ENCODE measurements around the gene KPNA1. TPM values are rescaled to one million over a fixed set of nuclear protein-coding genes. Genes with fewer than 3 reads are reported as not detected.
A peak's percentile ranks its signal among the peaks of the same experiment; 100 is the strongest.

Gene KPNA1
- total RNA-seq, 1 experiment from 2014 or later: 118 TPM

DNA sequence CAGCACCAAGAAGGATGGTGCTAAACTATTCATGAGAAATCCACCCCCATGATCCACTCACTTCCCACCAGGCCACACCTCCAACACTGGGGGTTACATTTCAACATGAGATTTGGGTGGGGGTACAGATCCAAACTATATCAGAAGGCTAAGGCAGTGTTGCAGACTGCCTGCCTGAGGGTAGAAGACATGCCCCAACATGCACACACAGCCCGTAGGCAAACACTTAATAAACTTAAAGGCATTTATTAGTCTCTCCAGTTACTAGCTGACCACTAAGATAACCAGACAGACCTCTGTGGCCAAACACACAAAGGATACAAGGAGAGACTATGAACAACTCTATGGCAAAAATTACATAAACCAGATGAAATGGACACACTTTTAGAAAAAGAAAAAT, 120.6 kb downstream of the KPNA1 start:
- no peaks in the 10 kb centered on the region for H3K36me3 ChIP-seq (ENCODE audit: control insufficient read depth, insufficient read depth, low read length)
- TF ChIP-seq SIN3A (IDR thresholded peaks at IDR 0.05; ENCODE audit: borderline replicate concordance, insufficient read depth, low read depth, low read length): no peak
- TF ChIP-seq POLR2AphosphoS5 (IDR thresholded peaks at IDR 0.05; ENCODE audit: low read depth, low read length): no peak
- TF ChIP-seq, protein P1, sequence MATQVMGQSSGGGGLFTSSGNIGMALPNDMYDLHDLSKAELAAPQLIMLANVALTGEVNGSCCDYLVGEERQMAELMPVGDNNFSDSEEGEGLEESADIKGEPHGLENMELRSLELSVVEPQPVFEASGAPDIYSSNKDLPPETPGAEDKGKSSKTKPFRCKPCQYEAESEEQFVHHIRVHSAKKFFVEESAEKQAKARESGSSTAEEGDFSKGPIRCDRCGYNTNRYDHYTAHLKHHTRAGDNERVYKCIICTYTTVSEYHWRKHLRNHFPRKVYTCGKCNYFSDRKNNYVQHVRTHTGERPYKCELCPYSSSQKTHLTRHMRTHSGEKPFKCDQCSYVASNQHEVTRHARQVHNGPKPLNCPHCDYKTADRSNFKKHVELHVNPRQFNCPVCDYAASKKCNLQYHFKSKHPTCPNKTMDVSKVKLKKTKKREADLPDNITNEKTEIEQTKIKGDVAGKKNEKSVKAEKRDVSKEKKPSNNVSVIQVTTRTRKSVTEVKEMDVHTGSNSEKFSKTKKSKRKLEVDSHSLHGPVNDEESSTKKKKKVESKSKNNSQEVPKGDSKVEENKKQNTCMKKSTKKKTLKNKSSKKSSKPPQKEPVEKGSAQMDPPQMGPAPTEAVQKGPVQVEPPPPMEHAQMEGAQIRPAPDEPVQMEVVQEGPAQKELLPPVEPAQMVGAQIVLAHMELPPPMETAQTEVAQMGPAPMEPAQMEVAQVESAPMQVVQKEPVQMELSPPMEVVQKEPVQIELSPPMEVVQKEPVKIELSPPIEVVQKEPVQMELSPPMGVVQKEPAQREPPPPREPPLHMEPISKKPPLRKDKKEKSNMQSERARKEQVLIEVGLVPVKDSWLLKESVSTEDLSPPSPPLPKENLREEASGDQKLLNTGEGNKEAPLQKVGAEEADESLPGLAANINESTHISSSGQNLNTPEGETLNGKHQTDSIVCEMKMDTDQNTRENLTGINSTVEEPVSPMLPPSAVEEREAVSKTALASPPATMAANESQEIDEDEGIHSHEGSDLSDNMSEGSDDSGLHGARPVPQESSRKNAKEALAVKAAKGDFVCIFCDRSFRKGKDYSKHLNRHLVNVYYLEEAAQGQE (IDR thresholded peaks at IDR 0.05; ENCODE audit: insufficient read depth in 1 of 2, low read depth in 2 of 2, low read length in 1 of 2): no peak
- TF ChIP-seq, protein P2, sequence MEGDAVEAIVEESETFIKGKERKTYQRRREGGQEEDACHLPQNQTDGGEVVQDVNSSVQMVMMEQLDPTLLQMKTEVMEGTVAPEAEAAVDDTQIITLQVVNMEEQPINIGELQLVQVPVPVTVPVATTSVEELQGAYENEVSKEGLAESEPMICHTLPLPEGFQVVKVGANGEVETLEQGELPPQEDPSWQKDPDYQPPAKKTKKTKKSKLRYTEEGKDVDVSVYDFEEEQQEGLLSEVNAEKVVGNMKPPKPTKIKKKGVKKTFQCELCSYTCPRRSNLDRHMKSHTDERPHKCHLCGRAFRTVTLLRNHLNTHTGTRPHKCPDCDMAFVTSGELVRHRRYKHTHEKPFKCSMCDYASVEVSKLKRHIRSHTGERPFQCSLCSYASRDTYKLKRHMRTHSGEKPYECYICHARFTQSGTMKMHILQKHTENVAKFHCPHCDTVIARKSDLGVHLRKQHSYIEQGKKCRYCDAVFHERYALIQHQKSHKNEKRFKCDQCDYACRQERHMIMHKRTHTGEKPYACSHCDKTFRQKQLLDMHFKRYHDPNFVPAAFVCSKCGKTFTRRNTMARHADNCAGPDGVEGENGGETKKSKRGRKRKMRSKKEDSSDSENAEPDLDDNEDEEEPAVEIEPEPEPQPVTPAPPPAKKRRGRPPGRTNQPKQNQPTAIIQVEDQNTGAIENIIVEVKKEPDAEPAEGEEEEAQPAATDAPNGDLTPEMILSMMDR (IDR thresholded peaks at IDR 0.05): no peak
- no peak for TF ChIP-seq TCF7L2 (IDR thresholded peaks at IDR 0.05; ENCODE audit: low read depth, low read length)
- H3K27ac ChIP-seq (ENCODE audit: low read length): no peak overlapping the region
- H3K4me3 ChIP-seq (ENCODE audit: low read depth in 2 of 2, low read length in 2 of 2): no peak overlapping the region
- ATAC-seq: no peak
- no TSS peak for BruUV-seq (replicated peaks)
- H3K4me1 ChIP-seq (ENCODE audit: control insufficient read depth, insufficient read depth, low read length): no peaks in the 10 kb centered on the region; the same call in 1 of the 2 replicates
- ChIA-PET POLR2A (no interaction called here), CTCF (no interaction called here)
- in situ Hi-C loops (cut with HindIII; ENCODE audit: low pct_unique_long_range_greater_than_20kb, low sequenced_read_pairs) (no loop called here), intact Hi-C loops (cut with micrococcal nuclease; ENCODE audit: unreplicated experiment) (no loop called here)
- no peaks in the 10 kb centered on the region for H3K9me3 ChIP-seq (ENCODE audit: control insufficient read depth, insufficient read depth, low read depth, low read length)
- no peaks in the 10 kb centered on the region for H3K27me3 ChIP-seq (ENCODE audit: control insufficient read depth, insufficient read depth, low read length)
- DNase-seq (ENCODE audit: low read depth, low spot score): no peak

DNA sequence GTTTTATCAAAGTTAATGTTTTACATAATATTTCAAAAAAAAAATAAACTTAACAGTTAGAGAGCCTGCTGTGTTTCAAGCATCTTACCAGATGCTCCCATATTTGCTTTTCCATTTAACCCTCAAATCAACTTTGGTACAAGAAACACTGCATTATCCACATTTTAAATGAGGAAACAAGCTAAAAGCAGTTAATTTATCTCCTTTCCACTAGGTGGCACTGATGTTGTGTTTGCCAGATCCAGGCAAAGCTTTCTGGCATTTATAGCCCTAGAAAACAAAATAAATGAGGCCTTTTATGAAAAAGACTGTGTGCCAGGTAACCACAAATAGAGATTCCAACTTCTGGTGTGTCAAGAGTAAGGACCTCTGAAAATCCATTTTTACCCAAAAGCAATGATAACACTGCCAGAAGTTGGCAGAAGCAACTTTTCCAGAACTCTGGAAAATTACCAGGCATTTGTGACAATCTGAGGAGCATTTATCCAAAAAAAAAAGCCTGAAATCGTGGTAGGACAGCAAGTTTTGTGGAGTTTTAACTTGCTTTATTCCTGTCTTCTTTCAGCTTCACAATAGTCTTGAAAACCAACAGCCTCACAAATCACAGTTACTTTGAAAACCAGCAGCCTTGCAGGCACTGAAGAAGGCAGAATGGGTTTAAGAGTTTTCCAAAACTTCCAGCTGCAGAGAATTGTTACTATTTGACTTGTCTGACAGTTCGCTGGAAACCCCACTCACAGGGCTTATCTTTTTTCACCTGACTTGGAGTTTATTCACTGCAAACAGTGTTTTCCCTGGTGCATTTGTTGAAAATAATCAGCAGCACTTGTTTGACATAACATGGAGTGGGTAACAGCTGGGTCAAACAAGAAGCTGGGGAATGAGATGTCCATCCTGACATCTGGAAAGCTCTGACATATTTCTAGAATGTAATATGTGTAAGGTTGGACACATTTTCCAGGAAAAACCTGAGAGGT, 121.6 kb downstream of the KPNA1 start:
- no peaks in the 10 kb centered on the region for H3K36me3 ChIP-seq (ENCODE audit: control insufficient read depth, insufficient read depth, low read length)
- DNase-seq (ENCODE audit: low read depth, low spot score) (no peak), ATAC-seq (0 out of 2 replicates have a peak, but pooled peaks have one; percentile 53)
- TF ChIP-seq, protein P2 (IDR thresholded peaks at IDR 0.05): peak; percentile 84
- no peak for TF ChIP-seq POLR2AphosphoS5 (IDR thresholded peaks at IDR 0.05; ENCODE audit: low read depth, low read length)
- intact Hi-C loops (cut with micrococcal nuclease; ENCODE audit: unreplicated experiment) (loop anchor here (2.0 kb wide), 1 partner anchor 286 kb away; no protein-coding TSS in a partner anchor), in situ Hi-C loops (cut with HindIII; ENCODE audit: low pct_unique_long_range_greater_than_20kb, low sequenced_read_pairs) (no loop called here)
- BruUV-seq (replicated peaks): no TSS peak
- no peak overlapping the region for H3K27ac ChIP-seq (ENCODE audit: low read length)
- ChIA-PET POLR2A (interaction anchor here (0.5 to 1.0 kb wide), 3 partner anchors 9 to 28 kb away, joined by 3 to 8 read pairs (median 3); partner anchors contain the start of gene FAM162A), CTCF (interaction anchor here (0.6 to 1.6 kb wide), 6 partner anchors 9 to 442 kb away, joined by 3 to 10 read pairs (median 4); partner anchors contain the start of genes FAM162A and WDR5B)
- no peaks in the 10 kb centered on the region for H3K27me3 ChIP-seq (ENCODE audit: control insufficient read depth, insufficient read depth, low read length)
- no peaks in the 10 kb centered on the region for H3K9me3 ChIP-seq (ENCODE audit: control insufficient read depth, insufficient read depth, low read depth, low read length)
- H3K4me3 ChIP-seq (ENCODE audit: low read depth in 2 of 2, low read length in 2 of 2): no peak overlapping the region
- H3K4me1 ChIP-seq (ENCODE audit: control insufficient read depth, insufficient read depth, low read length): no peaks in the 10 kb centered on the region; the same call in 1 of the 2 replicates

Measured in Panc1 (cell line).